ENCODE measurements around the gene NUP62. TPM values are rescaled to one million over a fixed set of nuclear protein-coding genes. Genes with fewer than 3 reads are reported as not detected.

Gene NUP62
- total and polyA plus RNA-seq, 2 of the 8 experiments (the other 6 are each of a cell fraction or from before 2014, with no cell fraction given), result 50.0 to 107 TPM

- no peak for TF ChIP-seq CHD1 (IDR thresholded peaks at IDR 0.05; ENCODE audit: low read depth, low read length)
- no peak for TF ChIP-seq HDAC6 (IDR thresholded peaks at IDR 0.05; ENCODE audit: low read depth, low read length)
- no peak for TF ChIP-seq SP4 (IDR thresholded peaks at IDR 0.05; ENCODE audit: low read length)
- TF ChIP-seq, protein P1, sequence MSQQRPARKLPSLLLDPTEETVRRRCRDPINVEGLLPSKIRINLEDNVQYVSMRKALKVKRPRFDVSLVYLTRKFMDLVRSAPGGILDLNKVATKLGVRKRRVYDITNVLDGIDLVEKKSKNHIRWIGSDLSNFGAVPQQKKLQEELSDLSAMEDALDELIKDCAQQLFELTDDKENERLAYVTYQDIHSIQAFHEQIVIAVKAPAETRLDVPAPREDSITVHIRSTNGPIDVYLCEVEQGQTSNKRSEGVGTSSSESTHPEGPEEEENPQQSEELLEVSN (IDR thresholded peaks at IDR 0.05), result no peak
- TF ChIP-seq CEBPB (IDR thresholded peaks at IDR 0.05; ENCODE audit: low read depth, low read length), result no peak
Measured at GRCh38 chr19:49930483-49931011, 1.2 kb upstream of the NUP62 start (continued).

Measured in H1 (cell line).